ENCODE measurements around the gene AKR1A1.
A peak's percentile ranks its signal among the peaks of the same experiment; 100 is the strongest.
"Not testable (repeated sequence)": the region's sequence is repeated elsewhere in the genome, so short reads cannot be mapped to it uniquely, and the experiment has no call there.

Gene AKR1A1

DNA sequence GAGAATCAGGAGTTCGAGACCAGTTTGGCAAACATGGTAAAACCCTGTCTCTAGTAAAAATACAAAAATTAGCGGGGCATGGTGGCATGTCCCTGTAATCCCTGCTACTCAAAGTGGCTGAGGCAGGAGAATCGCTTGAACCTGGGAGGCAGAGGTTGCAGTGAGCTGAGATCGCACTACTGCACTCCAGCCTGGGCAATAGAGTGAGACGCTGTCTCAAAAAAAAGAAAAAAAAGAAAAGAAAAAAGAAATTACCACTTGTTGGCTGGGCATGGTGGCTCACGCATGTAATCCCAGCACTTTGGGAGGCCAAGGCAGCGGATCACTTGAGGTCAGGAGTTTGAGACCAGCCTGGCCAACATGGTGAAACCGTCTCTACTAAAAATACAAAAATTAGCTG lies 46.1 kb downstream of the AKR1A1 start:
- H3K27me3 Mint-ChIP-seq; H3K4me3 Mint-ChIP-seq; H3K9me3 Mint-ChIP-seq; H3K4me1 Mint-ChIP-seq (ENCODE audit: low read depth); H3K27ac Mint-ChIP-seq: not testable (repeated sequence)
- intact Hi-C loops (cut with micrococcal nuclease): loop anchor here (10.0 kb wide), 1 partner anchor 48 kb away; no protein-coding TSS in a partner anchor
- peaks cover 81% of the 10 kb centered on the region for H3K36me3 Mint-ChIP-seq (ENCODE audit: low read depth)

DNA sequence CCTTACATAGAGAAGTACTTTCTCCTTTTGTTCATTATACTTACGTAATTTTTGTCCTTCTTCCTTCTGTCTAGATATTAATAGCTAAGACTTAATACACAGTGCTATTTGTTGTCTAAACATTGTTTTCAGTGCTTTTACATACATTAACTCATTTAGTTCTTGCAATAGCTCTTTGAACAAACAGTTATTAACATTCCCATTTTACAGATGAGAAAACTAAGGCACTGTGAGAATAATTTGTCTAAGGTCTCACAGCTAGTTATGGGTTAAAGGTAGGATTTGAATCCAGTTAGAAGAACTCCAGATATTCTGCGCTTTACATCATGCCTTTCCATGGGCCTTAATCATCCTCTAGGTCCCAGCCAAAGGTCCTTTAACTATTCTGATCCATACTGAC lies 53.6 kb downstream of the AKR1A1 start:
- Mint-ChIP-seq H3K27me3 (no peaks in the 10 kb centered on the region), H3K27ac (no peak overlapping the region), H3K36me3 (ENCODE audit: low read depth) (peaks cover 71% of the 10 kb centered on the region), H3K9me3 (no peaks in the 10 kb centered on the region), H3K4me3 (no peak overlapping the region), H3K4me1 (ENCODE audit: low read depth) (peaks cover 36% of the 10 kb centered on the region)
- intact Hi-C loops (cut with micrococcal nuclease): no loop called here

GRCh38 chr1:45607404-45608074 lies 56.9 kb downstream of the AKR1A1 start:
- Mint-ChIP-seq H3K9me3 (no peaks in the 10 kb centered on the region), H3K36me3 (ENCODE audit: low read depth) (peaks cover 73% of the 10 kb centered on the region), H3K27me3 (no peaks in the 10 kb centered on the region), H3K4me3 (peak overlapping the region; percentile 43), H3K4me1 (ENCODE audit: low read depth) (peaks cover 27% of the 10 kb centered on the region), H3K27ac (peak overlapping the region; percentile 79)
- intact Hi-C loops (cut with micrococcal nuclease): loop anchor here (5.0 kb wide), 1 partner anchor 80 kb away; the partner anchor contains the start of genes GPBP1L1 and TMEM69

DNA sequence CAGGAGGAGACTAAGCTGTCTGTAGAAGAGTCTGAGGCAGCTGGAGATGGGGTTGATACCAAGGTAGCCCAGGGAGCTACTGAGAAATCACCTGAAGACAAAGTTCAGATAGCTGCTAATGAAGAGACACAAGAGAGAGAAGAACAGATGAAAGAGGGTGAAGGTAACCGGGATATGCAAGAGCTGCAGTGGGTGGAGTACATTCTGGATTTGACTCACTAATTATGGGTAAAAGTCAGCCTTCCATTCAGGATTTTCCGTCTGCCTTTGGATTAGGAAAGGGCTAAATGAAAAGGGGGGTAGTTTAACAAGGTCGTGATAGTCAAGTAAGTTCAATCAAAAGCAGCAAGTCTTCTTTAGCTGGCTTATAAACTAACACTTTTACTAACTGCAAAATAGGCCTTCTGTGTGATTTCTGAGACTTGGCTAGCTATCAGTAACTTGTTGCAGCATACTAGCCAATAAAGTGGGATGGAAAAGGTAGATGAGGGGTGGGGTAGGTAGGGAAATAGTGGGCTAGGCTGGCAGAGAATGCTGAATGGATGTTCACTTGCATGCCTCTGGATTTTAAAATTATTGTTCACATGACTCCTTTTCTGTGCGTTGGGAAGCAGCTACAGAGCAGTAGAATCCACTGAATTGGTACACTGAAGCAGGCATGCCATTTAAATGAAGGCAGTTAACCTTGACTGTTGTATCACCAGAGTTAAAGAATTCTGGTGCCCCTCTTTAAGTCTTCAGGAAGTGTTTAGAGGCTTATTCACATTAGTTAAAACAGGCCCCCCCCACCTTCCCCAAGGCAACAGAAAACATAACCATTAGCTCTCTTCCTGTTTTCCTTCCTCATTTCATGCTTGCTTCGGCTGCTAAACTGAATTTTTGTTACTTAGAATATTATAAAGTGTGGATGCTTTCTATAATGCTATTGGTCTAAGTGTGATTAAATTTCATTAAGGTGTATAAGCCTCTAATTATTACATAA lies 57.8 kb downstream of the AKR1A1 start:
- H3K27me3 Mint-ChIP-seq: no peaks in the 10 kb centered on the region
- H3K36me3 Mint-ChIP-seq (ENCODE audit: low read depth): peaks cover 76% of the 10 kb centered on the region
- peaks cover 27% of the 10 kb centered on the region for H3K4me1 Mint-ChIP-seq (ENCODE audit: low read depth)
- peak overlapping the region; percentile 79 for H3K27ac Mint-ChIP-seq
- H3K9me3 Mint-ChIP-seq: no peaks in the 10 kb centered on the region
- H3K4me3 Mint-ChIP-seq: peak overlapping the region; percentile 43
- intact Hi-C loops (cut with micrococcal nuclease): loop anchor here (5.0 kb wide), 1 partner anchor 79 kb away; the partner anchor contains the start of genes GPBP1L1 and TMEM69

- Mint-ChIP-seq H3K4me3 (no peak overlapping the region), H3K9me3 (no peaks in the 10 kb centered on the region), H3K36me3 (ENCODE audit: low read depth) (peaks cover 80% of the 10 kb centered on the region), H3K27me3 (no peaks in the 10 kb centered on the region), H3K27ac (no peak overlapping the region), H3K4me1 (ENCODE audit: low read depth) (peaks cover 27% of the 10 kb centered on the region)
- intact Hi-C loops (cut with micrococcal nuclease): no loop called here
Measured at GRCh38 chr1:45610589-45611226, 60.1 kb downstream of the AKR1A1 start.

DNA sequence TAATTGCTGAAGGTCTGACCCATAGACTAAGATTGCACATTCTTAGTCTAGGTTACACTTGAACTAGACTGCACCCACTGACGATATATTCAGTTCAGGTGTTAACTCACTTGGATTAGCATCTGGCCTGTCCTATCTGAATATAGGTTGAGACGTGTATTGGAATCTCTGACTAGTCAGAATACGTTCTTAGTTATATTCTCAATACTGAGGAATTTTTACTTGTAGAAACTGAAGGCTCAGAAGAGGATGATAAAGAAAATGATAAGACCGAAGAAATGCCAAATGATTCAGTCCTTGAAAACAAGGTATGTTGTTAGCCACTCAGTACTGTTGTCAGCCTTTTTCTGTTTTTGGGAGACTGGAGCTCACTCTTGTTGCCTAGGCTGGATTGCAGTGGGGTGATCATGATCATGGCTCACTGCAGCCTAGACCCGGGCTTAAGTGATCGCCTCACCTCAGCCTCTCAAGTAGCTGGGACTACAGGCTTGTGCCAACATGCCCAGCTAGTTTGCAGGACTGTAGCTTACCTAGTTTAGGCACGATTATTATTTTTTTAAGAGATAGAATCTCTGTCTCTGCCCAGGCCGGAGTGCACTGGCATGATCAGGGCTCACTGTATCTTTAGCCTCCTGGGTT lies 62.4 kb downstream of the AKR1A1 start:
- intact Hi-C loops (cut with micrococcal nuclease): no loop called here
- H3K27me3 Mint-ChIP-seq: no peaks in the 10 kb centered on the region
- H3K4me3 Mint-ChIP-seq: no peak overlapping the region
- H3K36me3 Mint-ChIP-seq (ENCODE audit: low read depth): peaks cover 83% of the 10 kb centered on the region
- no peaks in the 10 kb centered on the region for H3K9me3 Mint-ChIP-seq
- H3K27ac Mint-ChIP-seq: no peak overlapping the region
- peaks cover 7% of the 10 kb centered on the region for H3K4me1 Mint-ChIP-seq (ENCODE audit: low read depth)

- no peaks in the 10 kb centered on the region for H3K27me3 Mint-ChIP-seq
- H3K36me3 Mint-ChIP-seq (ENCODE audit: low read depth): peaks cover 89% of the 10 kb centered on the region
Measured at GRCh38 chr1:45615885-45616284, 65.3 kb downstream of the AKR1A1 start.

DNA sequence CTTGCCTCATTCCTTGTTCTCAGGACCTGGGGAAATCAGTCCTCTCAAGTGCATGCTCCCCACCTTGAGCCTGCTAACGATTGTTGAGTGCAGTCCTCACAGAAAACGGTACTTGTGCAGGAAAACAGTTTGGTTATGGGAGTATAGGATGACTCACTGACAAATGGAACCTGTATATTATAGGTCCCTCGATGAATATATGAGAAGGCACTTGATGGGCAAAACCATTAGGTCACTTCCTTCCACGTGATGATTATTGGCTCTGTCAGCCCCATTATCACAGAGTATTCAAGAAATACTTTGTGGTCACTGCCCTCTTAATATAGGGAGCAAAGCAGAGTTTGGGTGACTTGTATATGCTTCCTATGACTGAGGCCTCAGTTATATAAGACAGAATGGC lies 67.0 kb downstream of the AKR1A1 start:
- Mint-ChIP-seq H3K27ac (no peak overlapping the region), H3K4me1 (ENCODE audit: low read depth) (peaks cover 16% of the 10 kb centered on the region), H3K4me3 (no peak overlapping the region), H3K9me3 (no peaks in the 10 kb centered on the region), H3K27me3 (no peaks in the 10 kb centered on the region), H3K36me3 (ENCODE audit: low read depth) (peaks cover 85% of the 10 kb centered on the region)
- intact Hi-C loops (cut with micrococcal nuclease): no loop called here

More at GRCh38 chr1:45615885-45616284, 65.3 kb downstream of the AKR1A1 start:
- Mint-ChIP-seq H3K27ac (no peak overlapping the region), H3K4me1 (ENCODE audit: low read depth) (no peaks in the 10 kb centered on the region), H3K9me3 (no peaks in the 10 kb centered on the region), H3K4me3 (no peak overlapping the region)
- intact Hi-C loops (cut with micrococcal nuclease): no loop called here

DNA sequence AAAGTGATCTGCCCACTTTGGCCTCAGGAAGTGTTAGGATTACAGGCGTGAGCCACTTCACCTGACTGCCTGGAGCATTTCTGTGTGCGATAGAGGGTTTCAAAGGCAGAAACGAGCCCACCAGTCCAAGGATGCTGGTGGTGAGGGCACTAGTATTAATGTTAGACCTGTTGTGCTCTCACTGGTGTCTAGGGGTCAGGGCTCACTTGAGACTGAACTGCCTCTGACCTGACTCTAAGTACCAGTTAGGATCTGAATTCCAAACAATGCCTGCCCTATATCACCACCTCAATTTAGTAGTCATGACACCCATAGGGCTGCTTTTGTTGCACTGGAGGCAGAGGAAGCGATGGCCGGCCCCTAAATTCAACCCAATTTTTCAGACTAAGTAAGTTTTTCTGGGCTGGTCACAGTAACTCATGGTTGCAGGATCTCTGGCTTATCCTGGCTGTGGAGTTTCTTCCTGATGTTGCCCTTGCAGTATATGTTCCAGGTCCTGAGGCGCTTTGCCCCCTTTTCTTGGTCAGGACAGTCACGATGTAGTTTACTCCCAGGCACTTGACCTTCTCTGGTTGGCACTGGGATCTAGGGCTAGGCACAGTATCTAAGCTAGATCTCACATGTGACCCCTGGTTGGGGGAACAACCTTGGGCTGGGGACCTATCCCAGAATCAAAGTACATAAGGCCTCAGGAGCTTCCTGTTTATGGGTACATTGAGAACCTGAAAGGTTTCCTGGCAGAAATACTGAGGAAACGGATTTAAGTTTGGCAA lies 68.7 kb downstream of the AKR1A1 start:
- no peak overlapping the region for H3K4me3 Mint-ChIP-seq
- peaks cover 24% of the 10 kb centered on the region for H3K4me1 Mint-ChIP-seq (ENCODE audit: low read depth)
- H3K36me3 Mint-ChIP-seq (ENCODE audit: low read depth): peaks cover 71% of the 10 kb centered on the region
- intact Hi-C loops (cut with micrococcal nuclease): no loop called here
- H3K9me3 Mint-ChIP-seq: no peaks in the 10 kb centered on the region
- no peaks in the 10 kb centered on the region for H3K27me3 Mint-ChIP-seq
- H3K27ac Mint-ChIP-seq: peak overlapping the region; percentile 68
